ENCODE results near the gene C3orf20.

Gene C3orf20

GRCh38 chr3:14725013-14725412, 50.1 kb downstream of the C3orf20 start:
- no peak overlapping the region for H3K4me3 ChIP-seq (ENCODE audit: low read depth, low read length)
- TF ChIP-seq CTCF (IDR thresholded peaks at IDR 0.05; ENCODE audit: low read depth, low read length): no peak
- no peak for TF ChIP-seq MAX (IDR thresholded peaks at IDR 0.05; ENCODE audit: low read depth, low read length)
- no peak for TF ChIP-seq POLR2A (IDR thresholded peaks at IDR 0.05; ENCODE audit: extremely low read depth, insufficient read length)
- no peak for TF ChIP-seq MYC (IDR thresholded peaks at IDR 0.05; ENCODE audit: low read depth, low read length)
- DNase-seq (ENCODE audit: low read depth): no peak

GRCh38 chr3:14725564-14726440, 50.9 kb downstream of the C3orf20 start:
- no peak overlapping the region for H3K4me3 ChIP-seq (ENCODE audit: low read depth, low read length)
- no peak for TF ChIP-seq POLR2A (IDR thresholded peaks at IDR 0.05; ENCODE audit: extremely low read depth, insufficient read length)
- no peak for TF ChIP-seq MAX (IDR thresholded peaks at IDR 0.05; ENCODE audit: low read depth, low read length)
- TF ChIP-seq MYC (IDR thresholded peaks at IDR 0.05; ENCODE audit: low read depth, low read length): no peak
- no peak for TF ChIP-seq CTCF (IDR thresholded peaks at IDR 0.05; ENCODE audit: low read depth, low read length)
- no peak for DNase-seq (ENCODE audit: low read depth)

GRCh38 chr3:14726441-14726780, 51.5 kb downstream of the C3orf20 start:
- H3K4me3 ChIP-seq (ENCODE audit: low read depth, low read length): no peak overlapping the region
- TF ChIP-seq MAX (IDR thresholded peaks at IDR 0.05; ENCODE audit: low read depth, low read length): no peak
- TF ChIP-seq POLR2A (IDR thresholded peaks at IDR 0.05; ENCODE audit: extremely low read depth, insufficient read length): no peak
- no peak for TF ChIP-seq MYC (IDR thresholded peaks at IDR 0.05; ENCODE audit: low read depth, low read length)
- TF ChIP-seq CTCF (IDR thresholded peaks at IDR 0.05; ENCODE audit: low read depth, low read length): no peak
- no peak for DNase-seq (ENCODE audit: low read depth)

- no peak for DNase-seq (ENCODE audit: low read depth)
- no peak overlapping the region for H3K4me3 ChIP-seq (ENCODE audit: low read depth, low read length)
- TF ChIP-seq MYC (IDR thresholded peaks at IDR 0.05; ENCODE audit: low read depth, low read length) (no peak), MAX (IDR thresholded peaks at IDR 0.05; ENCODE audit: low read depth, low read length) (no peak), CTCF (IDR thresholded peaks at IDR 0.05; ENCODE audit: low read depth, low read length) (no peak), POLR2A (IDR thresholded peaks at IDR 0.05; ENCODE audit: extremely low read depth, insufficient read length) (no peak)
Observed at GRCh38 chr3:14728113-14728512, 53.2 kb downstream of the C3orf20 start.

GRCh38 chr3:14730703-14731382, 55.9 kb downstream of the C3orf20 start:
- TF ChIP-seq CTCF (IDR thresholded peaks at IDR 0.05; ENCODE audit: low read depth, low read length) (no peak), MYC (IDR thresholded peaks at IDR 0.05; ENCODE audit: low read depth, low read length) (no peak), MAX (IDR thresholded peaks at IDR 0.05; ENCODE audit: low read depth, low read length) (no peak), POLR2A (IDR thresholded peaks at IDR 0.05; ENCODE audit: extremely low read depth, insufficient read length) (no peak)
- H3K4me3 ChIP-seq (ENCODE audit: low read depth, low read length): no peak overlapping the region
- DNase-seq (ENCODE audit: low read depth): no peak
